Epidermal melanocyte (primary cell): ENCODE results near the gene AKR1B1.

Source experiments
- DNase-seq: peaks from one replicate; pipeline ENCODE4 v3.0.0; 2011; ENCODE audit warnings: low spot score; ENCODE audit not compliant: insufficient read length

Gene AKR1B1

GRCh38 chr7:134470864-134471263 is 12.0 kb upstream of the AKR1B1 start:
- DNase-seq = no peak

GRCh38 chr7:134469622-134470021 is 10.7 kb upstream of the AKR1B1 start:
- no peak for DNase-seq

GRCh38 chr7:134468475-134468874 is 9.6 kb upstream of the AKR1B1 start:
- no peak for DNase-seq

- no peak for DNase-seq
These were observed 9.2 kb upstream of the AKR1B1 start for GRCh38 chr7:134468054-134468453.

- DNase-seq = no peak
These were observed 6.6 kb upstream of the AKR1B1 start for GRCh38 chr7:134465491-134465890.

- DNase-seq = no peak
These were observed 5.6 kb upstream of the AKR1B1 start for GRCh38 chr7:134464496-134464895.

GRCh38 chr7:134463751-134464150 is 4.9 kb upstream of the AKR1B1 start:
- no peak for DNase-seq

GRCh38 chr7:134462337-134462925 is 3.5 kb upstream of the AKR1B1 start:
- no peak for DNase-seq

GRCh38 chr7:134461916-134462315 is 3.0 kb upstream of the AKR1B1 start:
- DNase-seq = no peak

GRCh38 chr7:134459981-134460380 is 1.1 kb upstream of the AKR1B1 start:
- DNase-seq = no peak

GRCh38 chr7:134458341-134458805 is 527 bp downstream of the AKR1B1 start:
- peak; percentile 49 for DNase-seq

GRCh38 chr7:134457210-134457609 is 1.7 kb downstream of the AKR1B1 start:
- no peak for DNase-seq

GRCh38 chr7:134454277-134454676 is 4.6 kb downstream of the AKR1B1 start:
- no peak for DNase-seq

- no peak for DNase-seq
These were observed 5.4 kb downstream of the AKR1B1 start for GRCh38 chr7:134453518-134453917.

- no peak for DNase-seq
These were observed 5.9 kb downstream of the AKR1B1 start for GRCh38 chr7:134452991-134453473.

GRCh38 chr7:134452419-134452838 is 6.5 kb downstream of the AKR1B1 start:
- peak; percentile 70 for DNase-seq

- DNase-seq = no peak
These were observed 7.2 kb downstream of the AKR1B1 start for GRCh38 chr7:134451656-134452055.

- no peak for DNase-seq
These were observed 8.5 kb downstream of the AKR1B1 start for GRCh38 chr7:134450294-134451000.

GRCh38 chr7:134449680-134450079 is 9.2 kb downstream of the AKR1B1 start:
- DNase-seq = no peak

- no peak for DNase-seq
These were observed 10.3 kb downstream of the AKR1B1 start for GRCh38 chr7:134448356-134449229.

GRCh38 chr7:134447383-134447782 is 11.5 kb downstream of the AKR1B1 start:
- DNase-seq = no peak

GRCh38 chr7:134446923-134447322 is 12.0 kb downstream of the AKR1B1 start:
- DNase-seq = no peak
